ENCODE results near the gene CTNNB1. TPM values are rescaled to one million over a fixed set of nuclear protein-coding genes. Genes with fewer than 3 reads are reported as not detected.

Gene CTNNB1
- total RNA-seq, 1 donor, result 921 TPM

GRCh38 chr3:41248525-41248924, 49.2 kb downstream of the CTNNB1 start:
- TF ChIP-seq, protein P1, sequence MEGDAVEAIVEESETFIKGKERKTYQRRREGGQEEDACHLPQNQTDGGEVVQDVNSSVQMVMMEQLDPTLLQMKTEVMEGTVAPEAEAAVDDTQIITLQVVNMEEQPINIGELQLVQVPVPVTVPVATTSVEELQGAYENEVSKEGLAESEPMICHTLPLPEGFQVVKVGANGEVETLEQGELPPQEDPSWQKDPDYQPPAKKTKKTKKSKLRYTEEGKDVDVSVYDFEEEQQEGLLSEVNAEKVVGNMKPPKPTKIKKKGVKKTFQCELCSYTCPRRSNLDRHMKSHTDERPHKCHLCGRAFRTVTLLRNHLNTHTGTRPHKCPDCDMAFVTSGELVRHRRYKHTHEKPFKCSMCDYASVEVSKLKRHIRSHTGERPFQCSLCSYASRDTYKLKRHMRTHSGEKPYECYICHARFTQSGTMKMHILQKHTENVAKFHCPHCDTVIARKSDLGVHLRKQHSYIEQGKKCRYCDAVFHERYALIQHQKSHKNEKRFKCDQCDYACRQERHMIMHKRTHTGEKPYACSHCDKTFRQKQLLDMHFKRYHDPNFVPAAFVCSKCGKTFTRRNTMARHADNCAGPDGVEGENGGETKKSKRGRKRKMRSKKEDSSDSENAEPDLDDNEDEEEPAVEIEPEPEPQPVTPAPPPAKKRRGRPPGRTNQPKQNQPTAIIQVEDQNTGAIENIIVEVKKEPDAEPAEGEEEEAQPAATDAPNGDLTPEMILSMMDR (IDR thresholded peaks at IDR 0.05; ENCODE audit: insufficient read depth, low read depth, low read length), result no peak
- no peak overlapping the region for H3K4me3 ChIP-seq (ENCODE audit: low read depth, low read length)
- no peak for DNase-seq (ENCODE audit: low read depth)

GRCh38 chr3:41249318-41249717, 50.0 kb downstream of the CTNNB1 start:
- TF ChIP-seq, protein P1 (IDR thresholded peaks at IDR 0.05; ENCODE audit: insufficient read depth, low read depth, low read length), result no peak
- H3K4me3 ChIP-seq (ENCODE audit: low read depth, low read length), result no peak overlapping the region
- DNase-seq (ENCODE audit: low read depth), result no peak

GRCh38 chr3:41250825-41251224, 51.5 kb downstream of the CTNNB1 start:
- no peak for DNase-seq (ENCODE audit: low read depth)
- H3K4me3 ChIP-seq (ENCODE audit: low read depth, low read length), result no peak overlapping the region
- TF ChIP-seq, protein P1 (IDR thresholded peaks at IDR 0.05; ENCODE audit: insufficient read depth, low read depth, low read length), result no peak

- H3K4me3 ChIP-seq (ENCODE audit: low read depth, low read length), result no peak overlapping the region
- DNase-seq (ENCODE audit: low read depth), result no peak
- TF ChIP-seq, protein P1 (IDR thresholded peaks at IDR 0.05; ENCODE audit: insufficient read depth, low read depth, low read length), result no peak
Measured at GRCh38 chr3:41251593-41251992, 52.3 kb downstream of the CTNNB1 start.

- no peak for DNase-seq (ENCODE audit: low read depth)
- no peak overlapping the region for H3K4me3 ChIP-seq (ENCODE audit: low read depth, low read length)
- TF ChIP-seq, protein P1 (IDR thresholded peaks at IDR 0.05; ENCODE audit: insufficient read depth, low read depth, low read length), result no peak
Measured at GRCh38 chr3:41258239-41258800, 59.0 kb downstream of the CTNNB1 start.

DNA sequence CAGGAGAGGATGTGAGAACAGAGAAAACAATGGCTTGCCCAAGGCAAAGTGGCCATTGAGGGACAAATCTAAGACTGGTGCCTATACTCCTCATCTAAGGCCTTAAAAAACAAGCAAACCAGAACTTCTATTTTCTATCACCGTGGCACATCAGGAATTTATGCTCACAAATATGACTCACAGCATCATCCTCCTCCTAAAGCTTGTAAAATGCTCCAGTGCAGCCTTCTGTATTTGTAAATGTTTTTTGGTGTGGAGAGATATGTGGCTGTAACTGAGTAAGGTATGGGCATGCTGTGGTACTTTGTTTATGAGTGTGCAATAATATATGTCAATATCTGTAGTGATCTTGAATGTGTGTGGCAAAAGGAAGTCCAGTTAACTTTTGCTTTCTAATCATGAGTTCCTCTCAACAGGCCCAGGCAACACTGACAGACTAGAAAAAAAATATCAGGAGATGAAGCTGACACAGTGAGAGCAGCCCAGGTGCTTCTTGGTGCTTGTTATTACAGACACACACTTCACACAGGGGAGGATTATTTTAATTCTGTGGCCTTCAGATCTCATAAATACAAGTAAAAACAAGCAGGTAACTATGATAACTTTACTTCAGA, 60.3 kb downstream of the CTNNB1 start:
- DNase-seq (ENCODE audit: low read depth), result peak; percentile 48
- TF ChIP-seq, protein P1 (IDR thresholded peaks at IDR 0.05; ENCODE audit: insufficient read depth, low read depth, low read length), result no peak
- H3K4me3 ChIP-seq (ENCODE audit: low read depth, low read length), result no peak overlapping the region

DNA sequence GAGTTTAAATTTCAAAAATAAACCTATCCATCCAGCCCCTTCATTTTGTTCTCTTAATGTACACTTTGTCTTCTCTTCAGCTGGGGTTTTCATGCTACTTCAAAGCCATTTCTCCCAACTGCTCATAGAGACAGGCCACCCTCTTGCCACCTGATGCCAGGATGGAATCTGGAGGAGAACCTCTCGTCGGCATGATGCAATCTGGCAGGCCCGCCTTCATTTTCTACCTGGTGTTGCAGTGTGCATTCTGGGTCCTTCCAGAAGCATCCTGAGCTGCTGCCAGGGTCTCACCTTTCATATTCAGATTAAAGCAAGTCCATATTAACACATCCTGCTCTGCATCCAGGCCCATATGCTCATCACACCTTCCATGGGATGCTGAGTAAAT, 60.8 kb downstream of the CTNNB1 start:
- no peak overlapping the region for H3K4me3 ChIP-seq (ENCODE audit: low read depth, low read length)
- DNase-seq (ENCODE audit: low read depth), result no peak
- TF ChIP-seq, protein P1 (IDR thresholded peaks at IDR 0.05; ENCODE audit: insufficient read depth, low read depth, low read length), result no peak
